NCI-H2196 (cell line): Measurements from ENCODE around the gene CTDSP1.

Source experiments
- DNase-seq: peaks from one replicate; lab custom pipeline; 2025; ENCODE audit not compliant: unreplicated experiment; lab: John Stamatoyannopoulos, UW

The CTDSP1 gene

DNA sequence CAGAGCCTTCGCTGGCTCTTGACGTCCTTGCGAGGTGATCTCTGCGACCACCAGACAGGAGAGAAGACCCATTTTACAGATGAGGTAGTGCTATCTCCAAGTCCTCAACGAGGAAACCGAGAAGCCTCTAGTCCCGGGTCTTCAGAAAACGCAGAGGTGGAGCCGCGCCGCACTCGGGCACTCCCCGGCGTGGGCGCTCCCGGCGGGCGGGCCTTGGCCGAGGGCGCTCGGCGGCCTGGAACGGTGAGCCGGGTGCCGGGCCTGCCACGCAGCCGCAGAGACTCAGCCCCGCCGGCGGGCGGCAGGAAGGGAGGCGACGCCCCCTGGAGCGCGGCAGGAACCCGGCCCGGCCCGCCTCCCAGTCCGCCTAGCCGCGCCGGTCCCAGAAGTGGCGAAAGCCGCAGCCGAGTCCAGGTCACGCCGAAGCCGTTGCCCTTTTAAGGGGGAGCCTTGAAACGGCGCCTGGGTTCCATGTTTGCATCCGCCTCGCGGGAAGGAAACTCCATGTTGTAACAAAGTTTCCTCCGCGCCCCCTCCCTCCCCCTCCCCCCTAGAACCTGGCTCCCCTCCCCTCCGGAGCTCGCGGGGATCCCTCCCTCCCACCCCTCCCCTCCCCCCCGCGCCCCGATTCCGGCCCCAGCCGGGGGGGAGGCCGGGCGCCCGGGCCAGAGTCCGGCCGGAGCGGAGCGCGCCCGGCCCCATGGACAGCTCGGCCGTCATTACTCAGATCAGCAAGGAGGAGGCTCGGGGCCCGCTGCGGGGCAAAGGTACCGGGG lies at the start of gene CTDSP1:
Gene CTDSP1, plus strand, starts transcription at position 478 of the 776 bp plus-strand sequence. Its CDS starts 223 bp downstream, at position 701.
- peak; percentile 92 for DNase-seq

DNA sequence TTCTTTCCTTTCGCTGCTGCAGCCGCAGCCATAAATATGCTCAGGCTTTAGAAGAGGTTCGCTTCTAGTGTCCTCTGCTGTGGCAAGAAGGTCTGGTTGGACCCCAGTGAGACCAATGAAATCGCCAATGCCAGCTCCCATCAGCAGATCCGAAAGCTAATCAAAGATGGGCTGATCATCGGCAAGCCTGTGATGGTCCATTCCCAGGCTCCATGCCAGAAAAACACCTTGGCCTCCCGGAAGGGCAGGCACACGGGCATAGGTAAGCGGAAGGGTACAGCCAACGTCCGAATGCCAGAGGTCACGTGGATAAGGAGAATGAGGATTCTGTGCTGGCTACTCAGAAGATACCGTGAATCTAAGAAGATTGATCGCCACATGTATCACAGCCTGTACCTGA lies 45.6 kb upstream of the CTDSP1 start:
- no peak for DNase-seq

GRCh38 chr2:218354850-218355443 lies 44.7 kb upstream of the CTDSP1 start:
- no peak for DNase-seq

DNA sequence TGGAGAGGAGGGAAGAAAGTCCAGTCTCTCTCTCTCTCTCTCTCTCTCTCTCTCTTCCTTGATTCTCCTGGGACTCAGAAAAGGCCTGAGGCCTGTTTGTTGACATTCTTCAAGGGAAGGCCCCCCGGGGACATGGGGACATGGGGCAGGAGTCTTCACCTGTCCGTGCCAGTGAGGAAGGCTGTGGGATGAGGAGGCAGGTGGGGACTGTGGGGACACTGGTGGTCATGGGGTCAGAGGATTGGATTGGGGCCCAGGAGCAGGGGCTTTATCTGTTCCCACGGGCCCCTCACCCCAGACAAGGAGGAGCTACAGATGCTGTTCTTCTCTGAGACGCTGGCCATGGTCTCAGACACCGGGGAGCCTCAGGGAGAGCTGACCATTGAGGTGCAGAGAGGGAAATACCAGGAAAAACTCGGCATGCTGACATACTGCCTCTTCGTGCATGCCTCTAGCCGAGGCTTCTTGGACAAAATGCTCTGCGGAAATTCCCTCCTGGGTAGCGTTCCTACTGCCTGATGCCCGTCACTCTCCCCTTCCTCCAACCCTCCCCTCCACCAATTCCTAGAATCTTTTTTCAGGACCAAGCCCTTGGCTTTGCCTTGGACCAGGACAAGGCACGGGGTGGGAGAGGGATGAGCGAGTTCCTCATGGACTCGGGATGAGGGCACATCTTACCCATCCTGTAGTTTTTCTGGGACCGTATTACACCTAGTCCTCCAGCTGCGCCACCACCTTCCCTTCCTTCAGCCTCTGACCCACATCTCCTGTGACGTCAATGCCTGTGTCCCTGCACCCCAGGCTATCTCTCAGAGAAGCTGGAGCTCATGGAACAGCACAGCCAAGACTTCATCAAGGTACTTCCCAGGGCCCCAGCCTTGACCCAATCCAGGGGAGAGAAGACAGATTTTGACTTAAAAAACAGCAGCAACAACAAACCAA lies 42.2 kb upstream of the CTDSP1 start:
- no peak for DNase-seq

GRCh38 chr2:218360453-218360852 lies 39.2 kb upstream of the CTDSP1 start:
- no peak for DNase-seq

DNA sequence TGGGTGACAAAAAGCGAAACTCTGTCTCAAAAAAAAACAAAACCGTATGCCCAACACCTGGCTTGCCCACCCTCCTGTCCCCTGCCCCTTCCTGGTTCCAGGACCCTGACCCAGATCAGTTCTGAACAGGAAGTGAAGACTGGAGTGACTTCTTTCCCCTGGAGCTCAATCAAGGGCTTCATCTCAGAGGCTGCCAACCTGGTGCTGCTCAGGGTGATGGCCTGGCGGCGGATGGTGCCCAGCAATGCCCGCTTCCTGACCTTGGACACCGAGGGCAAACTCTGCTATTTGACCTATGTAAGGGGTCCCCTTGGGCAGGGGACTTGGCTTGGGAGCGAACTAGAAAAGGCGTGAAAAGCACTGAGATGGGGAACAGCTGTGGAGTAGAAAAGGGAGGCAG lies 37.1 kb upstream of the CTDSP1 start:
- no peak for DNase-seq

DNA sequence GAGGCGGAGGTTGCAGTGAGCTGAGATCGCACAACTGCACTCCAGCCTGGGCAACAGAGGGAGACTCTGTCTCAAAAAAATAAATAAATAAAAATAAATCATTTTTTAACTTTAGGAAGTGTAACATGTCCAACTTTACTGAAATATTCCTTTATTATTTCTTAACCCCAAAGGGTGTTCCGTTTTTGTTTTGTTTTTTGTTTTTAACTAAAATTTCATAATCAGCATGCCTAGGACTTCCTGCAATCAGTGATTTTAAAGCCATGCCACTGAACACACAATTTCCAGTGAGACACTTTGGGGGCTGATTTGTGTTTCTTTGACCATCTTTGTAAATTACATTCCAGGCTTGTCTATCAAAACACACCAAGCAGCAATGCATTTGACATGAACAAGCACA lies 35.9 kb upstream of the CTDSP1 start:
- no peak for DNase-seq

DNA sequence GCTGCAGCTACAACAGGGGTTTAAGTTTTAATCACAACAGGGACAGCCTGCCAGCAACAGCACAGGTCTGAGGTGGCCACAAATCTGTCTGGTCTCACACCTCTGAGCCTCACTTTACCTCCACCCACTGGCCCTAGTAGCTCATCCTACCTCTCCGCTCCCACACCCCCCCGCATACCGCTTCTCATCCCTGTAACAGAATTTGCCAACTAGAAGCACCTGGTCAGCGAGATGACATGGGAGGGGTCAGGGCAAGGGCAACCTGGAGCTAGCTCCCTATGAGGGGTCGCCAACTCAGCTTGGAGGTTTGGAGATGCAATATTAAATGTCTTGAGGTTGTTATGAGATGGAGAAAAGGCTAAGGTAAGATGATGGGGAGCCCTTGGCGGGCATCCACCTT lies 35.5 kb upstream of the CTDSP1 start:
- no peak for DNase-seq

- no peak for DNase-seq
Measured at GRCh38 chr2:218366621-218367414, 32.9 kb upstream of the CTDSP1 start.

GRCh38 chr2:218367415-218368149 lies 32.1 kb upstream of the CTDSP1 start:
- no peak for DNase-seq

DNA sequence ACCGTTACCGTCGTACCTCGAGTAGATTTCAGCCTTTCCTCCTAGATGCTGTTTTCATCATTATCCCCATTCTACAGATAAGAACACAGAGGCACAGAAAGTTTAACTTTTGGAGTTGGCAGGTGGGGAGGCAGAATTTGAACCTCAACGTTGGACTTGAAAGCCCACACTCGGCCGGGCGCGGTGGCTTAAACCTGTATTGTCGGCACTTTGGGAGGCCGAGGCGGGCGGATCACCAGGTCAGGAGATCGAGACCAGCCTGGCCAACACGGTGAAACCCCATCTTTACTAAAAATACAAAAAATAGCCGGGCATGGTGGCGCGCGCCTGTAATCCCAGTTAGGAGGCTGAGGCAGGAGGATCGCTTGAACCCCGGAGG lies 31.5 kb upstream of the CTDSP1 start:
- DNase-seq: no peak

- DNase-seq: no peak
Measured at GRCh38 chr2:218368621-218369153, 31.0 kb upstream of the CTDSP1 start.

DNA sequence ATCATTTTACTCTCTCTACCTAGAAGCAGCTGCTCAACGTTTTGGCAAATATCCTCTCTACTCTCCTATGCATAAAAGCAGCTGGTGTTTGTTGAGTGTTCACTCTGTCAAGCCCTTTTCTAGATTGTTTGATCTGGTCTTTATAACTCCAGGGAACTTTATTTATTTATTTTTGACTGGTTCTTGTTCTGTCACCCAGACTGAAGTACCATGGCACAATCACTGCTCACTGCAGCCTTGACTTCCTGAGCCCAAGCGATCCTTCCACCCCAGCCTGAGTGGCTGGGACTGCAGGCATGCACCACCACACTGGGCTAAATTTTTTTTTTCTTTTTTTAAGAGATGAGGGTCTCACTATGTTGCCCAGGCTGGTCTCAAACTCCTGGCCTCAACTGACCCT lies 30.3 kb upstream of the CTDSP1 start:
- no peak for DNase-seq

GRCh38 chr2:218370410-218371063 lies 29.1 kb upstream of the CTDSP1 start:
- no peak for DNase-seq

GRCh38 chr2:218371983-218372350 lies 27.7 kb upstream of the CTDSP1 start:
- DNase-seq: no peak

DNA sequence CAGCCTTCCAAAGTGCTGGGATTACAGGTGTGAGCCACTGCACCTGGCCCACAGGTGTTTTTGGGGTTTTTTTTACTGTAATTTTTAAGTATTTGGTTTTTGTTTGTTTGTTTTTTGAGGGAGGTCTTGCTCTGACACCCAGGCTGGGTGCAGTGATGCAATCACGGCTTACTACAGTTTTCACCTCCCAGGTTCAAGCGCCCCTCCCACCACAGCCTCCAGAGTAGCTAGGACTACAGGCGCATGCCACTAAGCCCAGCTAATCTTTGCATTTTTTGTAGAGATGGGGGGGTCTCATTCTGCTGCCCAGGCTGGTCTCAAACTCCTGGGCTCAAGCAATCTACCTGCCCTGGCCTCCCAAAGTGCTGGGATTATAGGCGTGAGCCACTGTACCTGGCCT lies 24.9 kb upstream of the CTDSP1 start:
- DNase-seq: no peak

DNA sequence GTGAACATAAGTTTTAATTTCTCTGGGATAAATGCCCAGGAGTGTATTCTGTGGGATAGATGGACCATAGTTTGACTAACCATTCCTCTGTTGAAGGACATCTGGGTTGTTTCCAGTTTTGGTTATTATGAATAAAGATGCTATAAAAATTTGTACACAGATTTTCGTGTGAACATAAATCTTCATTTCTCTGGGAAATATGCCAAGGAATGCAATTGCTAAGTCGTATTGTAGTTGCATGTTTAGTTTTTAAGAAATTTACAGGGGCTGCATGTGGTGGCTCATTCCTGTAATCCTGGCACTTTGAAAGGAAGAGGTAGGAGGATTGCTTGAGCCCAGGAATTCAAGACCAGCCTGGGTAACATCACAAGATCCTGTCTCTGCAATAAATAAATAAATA lies 24.5 kb upstream of the CTDSP1 start:
- no peak for DNase-seq

DNA sequence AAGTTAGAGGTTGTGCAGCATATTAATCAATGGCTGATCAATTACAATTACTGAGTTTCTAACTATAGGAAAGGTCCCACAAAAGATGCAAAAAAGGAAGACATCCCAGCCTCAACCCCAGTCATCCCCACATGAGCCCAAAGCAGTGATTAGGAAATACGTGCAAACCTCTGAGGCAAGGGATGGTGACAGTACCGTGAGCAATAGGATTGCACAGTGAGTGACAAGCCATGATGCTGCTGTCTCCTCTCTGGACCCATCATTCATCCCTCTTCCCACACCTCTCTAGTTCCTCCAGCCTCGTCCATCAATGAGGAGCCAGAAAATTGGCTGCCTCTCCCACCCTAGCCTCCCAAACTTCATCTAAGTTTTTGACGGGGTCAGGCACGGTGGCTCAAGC lies 21.6 kb upstream of the CTDSP1 start:
- DNase-seq: no peak

GRCh38 chr2:218381916-218382366 lies 17.7 kb upstream of the CTDSP1 start, which contains the start of gene SLC11A1:
Gene SLC11A1 (plus strand): TSS chr2:218382273. CDS start chr2:218382369, 96 bp downstream.
- DNase-seq: no peak
